ENCODE measurements around the gene AAR2. TPM values are rescaled to one million over a fixed set of nuclear protein-coding genes. Genes with fewer than 3 reads are reported as not detected.

AAR2 gene
- polyA plus RNA-seq, 1 of the 3 experiments (the other 2 are of a cell fraction) = 17.4 TPM

DNA sequence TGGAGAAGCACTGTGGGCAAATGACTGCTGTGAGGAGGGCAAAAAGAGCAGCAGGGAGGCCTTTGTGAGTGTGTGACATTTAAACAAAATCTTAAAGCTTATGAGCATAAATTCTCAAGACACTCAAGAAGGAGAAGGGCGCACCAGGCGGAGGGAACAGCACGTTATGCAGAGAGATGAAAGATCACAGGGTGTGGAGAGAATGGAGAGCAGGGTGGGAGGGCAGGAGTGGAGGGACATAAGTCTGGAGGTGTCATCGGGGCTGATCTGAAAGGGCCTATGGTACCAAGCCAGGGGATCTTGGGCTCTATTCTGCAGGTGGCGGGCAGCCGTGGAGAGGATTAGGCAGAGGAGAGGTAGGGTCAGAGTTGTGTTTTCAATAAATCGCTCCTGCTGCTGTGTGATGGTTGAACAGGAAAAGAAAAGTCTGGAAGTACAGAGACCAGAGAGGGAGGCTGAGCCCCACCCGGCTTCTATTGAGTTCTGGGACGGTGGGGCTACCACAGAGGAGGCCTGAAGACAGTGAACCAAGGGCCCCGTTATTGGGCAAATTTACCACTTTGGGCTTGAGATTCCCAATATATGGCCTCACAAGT is 45.6 kb downstream of the AAR2 start:
- Histone ChIP-seq H3K4me1 (ENCODE audit: control insufficient read depth in 1 of 2, insufficient read depth in 2 of 2, low read depth in 1 of 2, low read length in 1 of 2) (no peaks in the 10 kb centered on the region), H2AFZ (ENCODE audit: low read depth) (no peak overlapping the region), H3K79me2 (ENCODE audit: insufficient read depth) (no peaks in the 10 kb centered on the region), H3F3A (replicated peaks; ENCODE audit: insufficient read depth) (no peaks in the 10 kb centered on the region), H3K9me2 (no peaks in the 10 kb centered on the region), H3K27ac (ENCODE audit: low read depth in 2 of 2, low read length in 1 of 2) (no peak overlapping the region), H3K9ac (no peak overlapping the region), H3K36me3 (replicated peaks in 1 of 2; ENCODE audit: control insufficient read depth in 1 of 2, insufficient read depth in 2 of 2, low read length in 1 of 2) (no peaks in the 10 kb centered on the region), H3K4me2 (no peak overlapping the region), H4K20me1 (ENCODE audit: insufficient read depth) (no peaks in the 10 kb centered on the region), H3K9me3 (no peaks in the 10 kb centered on the region), H3K4me3 (ENCODE audit: low read depth in 2 of 2, low read length in 1 of 2) (no peak overlapping the region), H3K27me3 (ENCODE audit: insufficient read depth) (no peaks in the 10 kb centered on the region; the same call in none of the 2 replicates)
- 61% methylated on average over 10 of the region's 10 CpGs for WGBS (ENCODE audit: low lambda C conversion rate)
- ChIA-PET POLR2A (no interaction called here), CTCF (no interaction called here)
- DNase-seq = no peak
- TF ChIP-seq, protein P1, sequence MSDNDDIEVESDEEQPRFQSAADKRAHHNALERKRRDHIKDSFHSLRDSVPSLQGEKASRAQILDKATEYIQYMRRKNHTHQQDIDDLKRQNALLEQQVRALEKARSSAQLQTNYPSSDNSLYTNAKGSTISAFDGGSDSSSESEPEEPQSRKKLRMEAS (IDR thresholded peaks at IDR 0.05; ENCODE audit: low read depth) = no peak
- no peak for TF ChIP-seq RFX5 (IDR thresholded peaks at IDR 0.05; ENCODE audit: low read length)

DNA sequence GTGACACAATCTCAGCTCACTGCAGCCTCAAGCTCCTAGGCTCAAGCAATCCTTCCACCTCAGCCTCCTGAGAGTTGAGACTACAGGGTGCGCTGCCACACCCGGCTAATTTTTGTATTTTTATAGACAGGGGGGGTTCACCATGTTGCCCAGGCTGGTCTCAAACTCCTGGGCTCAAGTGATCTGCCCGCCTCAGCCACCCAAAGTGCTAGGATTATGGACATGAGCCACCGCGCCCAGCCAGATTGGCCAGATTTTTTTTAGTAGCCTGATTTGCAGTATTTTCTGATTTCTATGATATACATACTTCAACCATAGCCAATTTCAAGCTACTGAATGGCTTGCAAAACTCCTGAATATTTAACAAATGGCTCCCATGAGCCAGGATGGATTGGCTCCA is 48.5 kb downstream of the AAR2 start:
- no peaks in the 10 kb centered on the region; the same call in 1 of the 2 replicates for H3K27me3 ChIP-seq (ENCODE audit: insufficient read depth)
- H3K27ac ChIP-seq (ENCODE audit: low read depth in 2 of 2, low read length in 1 of 2) = no peak overlapping the region
- no peaks in the 10 kb centered on the region for H4K20me1 ChIP-seq (ENCODE audit: insufficient read depth)
- H2AFZ ChIP-seq (ENCODE audit: low read depth) = no peak overlapping the region
- no peak for TF ChIP-seq TEAD4 (IDR thresholded peaks at IDR 0.05; ENCODE audit: borderline replicate concordance, insufficient read depth)
- no peak for TF ChIP-seq FOSL2 (IDR thresholded peaks at IDR 0.05; ENCODE audit: borderline replicate concordance, low read depth)
- TF ChIP-seq GABPA (IDR thresholded peaks at IDR 0.05; ENCODE audit: low read depth) = no peak
- TF ChIP-seq TCF12 (IDR thresholded peaks at IDR 0.05) = no peak
- no peak for TF ChIP-seq SIN3A (IDR thresholded peaks at IDR 0.05; ENCODE audit: borderline replicate concordance, low read depth, low read length)
- no peak for TF ChIP-seq NRF1 (IDR thresholded peaks at IDR 0.05; ENCODE audit: low read depth, low read length)
- no peak for TF ChIP-seq EZH2phosphoT487 (IDR thresholded peaks at IDR 0.05; ENCODE audit: borderline replicate concordance, low read depth)
- no peak for TF ChIP-seq RFX5 (IDR thresholded peaks at IDR 0.05; ENCODE audit: low read length)
- TF ChIP-seq, protein P2, sequence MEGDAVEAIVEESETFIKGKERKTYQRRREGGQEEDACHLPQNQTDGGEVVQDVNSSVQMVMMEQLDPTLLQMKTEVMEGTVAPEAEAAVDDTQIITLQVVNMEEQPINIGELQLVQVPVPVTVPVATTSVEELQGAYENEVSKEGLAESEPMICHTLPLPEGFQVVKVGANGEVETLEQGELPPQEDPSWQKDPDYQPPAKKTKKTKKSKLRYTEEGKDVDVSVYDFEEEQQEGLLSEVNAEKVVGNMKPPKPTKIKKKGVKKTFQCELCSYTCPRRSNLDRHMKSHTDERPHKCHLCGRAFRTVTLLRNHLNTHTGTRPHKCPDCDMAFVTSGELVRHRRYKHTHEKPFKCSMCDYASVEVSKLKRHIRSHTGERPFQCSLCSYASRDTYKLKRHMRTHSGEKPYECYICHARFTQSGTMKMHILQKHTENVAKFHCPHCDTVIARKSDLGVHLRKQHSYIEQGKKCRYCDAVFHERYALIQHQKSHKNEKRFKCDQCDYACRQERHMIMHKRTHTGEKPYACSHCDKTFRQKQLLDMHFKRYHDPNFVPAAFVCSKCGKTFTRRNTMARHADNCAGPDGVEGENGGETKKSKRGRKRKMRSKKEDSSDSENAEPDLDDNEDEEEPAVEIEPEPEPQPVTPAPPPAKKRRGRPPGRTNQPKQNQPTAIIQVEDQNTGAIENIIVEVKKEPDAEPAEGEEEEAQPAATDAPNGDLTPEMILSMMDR (IDR thresholded peaks at IDR 0.05) = no peak
- TF ChIP-seq, protein P3, sequence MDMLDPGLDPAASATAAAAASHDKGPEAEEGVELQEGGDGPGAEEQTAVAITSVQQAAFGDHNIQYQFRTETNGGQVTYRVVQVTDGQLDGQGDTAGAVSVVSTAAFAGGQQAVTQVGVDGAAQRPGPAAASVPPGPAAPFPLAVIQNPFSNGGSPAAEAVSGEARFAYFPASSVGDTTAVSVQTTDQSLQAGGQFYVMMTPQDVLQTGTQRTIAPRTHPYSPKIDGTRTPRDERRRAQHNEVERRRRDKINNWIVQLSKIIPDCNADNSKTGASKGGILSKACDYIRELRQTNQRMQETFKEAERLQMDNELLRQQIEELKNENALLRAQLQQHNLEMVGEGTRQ (IDR thresholded peaks at IDR 0.05; ENCODE audit: borderline replicate concordance, low read depth, low read length) = no peak
- TF ChIP-seq ELF1 (IDR thresholded peaks at IDR 0.05) = no peak
- TF ChIP-seq SMC3 (IDR thresholded peaks at IDR 0.05; ENCODE audit: low read depth, low read length) = no peak
- no peak for TF ChIP-seq TAF1 (IDR thresholded peaks at IDR 0.05; ENCODE audit: borderline replicate concordance, low read depth, low read length)
- no peaks in the 10 kb centered on the region for H3F3A ChIP-seq (replicated peaks; ENCODE audit: insufficient read depth)
- H3K9me2 ChIP-seq = no peaks in the 10 kb centered on the region
- H3K79me2 ChIP-seq (ENCODE audit: insufficient read depth) = no peaks in the 10 kb centered on the region
- DNase-seq = no peak
- no peaks in the 10 kb centered on the region for H3K36me3 ChIP-seq (replicated peaks in 1 of 2; ENCODE audit: control insufficient read depth in 1 of 2, insufficient read depth in 2 of 2, low read length in 1 of 2)
- no peak overlapping the region for H3K4me2 ChIP-seq
- H3K4me3 ChIP-seq (ENCODE audit: low read depth in 2 of 2, low read length in 1 of 2) = no peak overlapping the region
- H3K4me1 ChIP-seq (ENCODE audit: control insufficient read depth in 1 of 2, insufficient read depth in 2 of 2, low read depth in 1 of 2, low read length in 1 of 2) = no peaks in the 10 kb centered on the region
- WGBS (ENCODE audit: low lambda C conversion rate) = 63% methylated on average over 5 of the region's 5 CpGs
- H3K9ac ChIP-seq = no peak overlapping the region
- POLR2A ChIA-PET = interaction anchor here (0.6 kb wide), 1 partner anchor 11 kb away, joined by 3 read pairs; no protein-coding TSS in a partner anchor
- no peaks in the 10 kb centered on the region for H3K9me3 ChIP-seq
- CTCF ChIA-PET = interaction anchor here (0.7 to 1.2 kb wide), 3 partner anchors 11 to 155 kb away, joined by 3 read pairs; no protein-coding TSS in a partner anchor

All from SK-N-SH (cell line).